Natural killer cell (primary cell): ENCODE data around the gene RANBP1. TPM values are rescaled to one million over a fixed set of nuclear protein-coding genes. Genes with fewer than 3 reads are reported as not detected.

ENCODE experiments used
- ATAC-seq, 3 donors: fragments of 150-1000 bp in 2 of 3; fragments of 200-7000 bp in 1 of 3; cut with Tn5 transposase; 1 replicate in 1 of 3; 2 replicates in 2 of 3; pipeline ENCODE4 v1.10.0; 2021; ENCODE audit warnings: mild to moderate bottlenecking in 2 of 3, moderate library complexity in 2 of 3
- DNase-seq, 2 donors: peaks; one replicate each; pipeline versions ENCODE4 v3.0.0 to v3.0.0-alpha.2; 2013 to 2021; ENCODE audit warnings: mixed read lengths in 1 of 2
- H3K27ac ChIP-seq: one replicate; pipeline ENCODE4 v1.5.1; 2013; ENCODE audit warnings: mild to moderate bottlenecking, low read length
- H3K27me3 ChIP-seq: one replicate; pipeline ENCODE4 v1.6.1; 2013; ENCODE audit warnings: low read length; ENCODE audit not compliant: control insufficient read depth, insufficient read depth
- H3K36me3 ChIP-seq: one replicate; pipeline ENCODE4 v1.6.1; 2013; ENCODE audit warnings: low read length; ENCODE audit not compliant: control insufficient read depth, insufficient read depth
- H3K4me1 ChIP-seq: one replicate; pipeline ENCODE4 v1.6.1; 2013; ENCODE audit warnings: low read length; ENCODE audit not compliant: control insufficient read depth, insufficient read depth
- H3K4me3 ChIP-seq: one replicate; pipeline ENCODE4 v1.5.1; 2013; ENCODE audit warnings: low read length
- H3K9me3 ChIP-seq: one replicate; pipeline ENCODE4 v1.6.1; 2013; ENCODE audit warnings: low read length; ENCODE audit not compliant: control insufficient read depth, insufficient read depth
- H3K27ac Mint-ChIP-seq, 2 donors: one replicate each; pipeline ENCODE4 v1.8.0; 2022; ENCODE audit warnings: mild to moderate bottlenecking in 2 of 2, mixed read lengths in 2 of 2, moderate library complexity in 1 of 2
- H3K27me3 Mint-ChIP-seq, 2 donors: one replicate each; pipeline ENCODE4 v1.8.0; 2022; ENCODE audit warnings: low read depth in 2 of 2, mixed read lengths in 2 of 2
- H3K36me3 Mint-ChIP-seq: one replicate; pipeline ENCODE4 v1.8.0; 2022; ENCODE audit warnings: mixed read lengths
- H3K4me1 Mint-ChIP-seq, 2 donors: one replicate each; pipeline ENCODE4 v1.8.0; 2022; ENCODE audit warnings: mixed read lengths in 2 of 2
- H3K4me3 Mint-ChIP-seq: one replicate; pipeline ENCODE4 v1.8.0; 2022; ENCODE audit warnings: mild to moderate bottlenecking, moderate library complexity, mixed read lengths
- H3K9me3 Mint-ChIP-seq, 2 donors: one replicate each; pipeline ENCODE4 v1.8.0; 2022; ENCODE audit warnings: mixed read lengths in 2 of 2
- WGBS: methylation state at CpG from one replicate; pipeline ENCODE4 v1.1.7; 2013; ENCODE audit warnings: missing lambda C conversion rate; ENCODE audit not compliant: insufficient coverage; 5-methylcytosine and 5-hydroxymethylcytosine counted together
- intact Hi-C: fragments of 100-400 bp; cut with micrococcal nuclease; formaldehyde crosslinking; loops from one replicate; pipeline ENCODE4 v1.14.2; 2022
- total RNA-seq, 4 donors: library from RNA; stranded (reverse); fragments of 120-200 nt in 1 of 4; gene quantifications; one replicate each; pipeline versions ENCODE4 v1.2.3 to v1.2.4, GENCODE V29; 2013 to 2022
- TF ChIP-seq, protein P1 (sequence below): fragments of 200-600 bp; IDR thresholded peaks from one replicate; pipeline ENCODE4 v1.8.0; 2022; ENCODE audit warnings: antibody characterized with exemption

The RANBP1 gene
- total RNA-seq, 3 donors from 2014 or later (not counting 1 experiment from before 2014, with no cell fraction given): 54.0 to 61.0 (median 56.3) TPM

DNA sequence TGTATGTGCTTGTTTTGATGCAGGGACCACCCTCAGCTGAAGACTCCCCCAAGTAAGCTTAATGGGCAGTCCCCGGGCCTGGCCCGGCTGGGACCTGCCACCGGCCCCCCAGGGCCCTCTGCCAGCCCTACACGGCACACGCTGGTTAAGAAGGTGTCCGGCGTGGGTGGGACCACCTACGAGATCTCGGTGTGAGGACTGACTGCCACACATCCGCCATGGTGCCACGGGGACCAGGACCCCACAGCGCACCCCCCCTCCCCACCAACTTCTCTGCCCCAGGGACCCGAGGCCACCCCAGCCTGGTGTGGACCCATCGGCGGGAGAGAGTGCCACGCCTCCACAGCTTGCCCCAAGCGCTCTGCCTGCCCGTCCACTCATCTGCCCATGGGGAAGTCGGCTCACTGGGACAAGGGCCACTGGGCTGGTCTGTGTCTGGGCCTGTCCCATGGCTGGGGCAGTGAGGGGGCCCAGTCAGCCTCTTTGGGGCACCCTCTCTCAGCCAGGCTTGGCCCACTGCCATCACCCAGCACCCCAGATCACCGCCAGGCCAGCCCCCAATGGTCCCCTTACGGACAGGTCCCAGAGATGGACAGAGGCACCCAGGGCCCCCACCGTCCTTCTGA lies 29.4 kb downstream of the RANBP1 start:
- 92% methylated on average over 22 of the region's 22 CpGs for whole genome bisulfite sequencing
- no peak for ATAC-seq
- H3K4me1 Mint-ChIP-seq: no peaks in the 10 kb centered on the region

DNA sequence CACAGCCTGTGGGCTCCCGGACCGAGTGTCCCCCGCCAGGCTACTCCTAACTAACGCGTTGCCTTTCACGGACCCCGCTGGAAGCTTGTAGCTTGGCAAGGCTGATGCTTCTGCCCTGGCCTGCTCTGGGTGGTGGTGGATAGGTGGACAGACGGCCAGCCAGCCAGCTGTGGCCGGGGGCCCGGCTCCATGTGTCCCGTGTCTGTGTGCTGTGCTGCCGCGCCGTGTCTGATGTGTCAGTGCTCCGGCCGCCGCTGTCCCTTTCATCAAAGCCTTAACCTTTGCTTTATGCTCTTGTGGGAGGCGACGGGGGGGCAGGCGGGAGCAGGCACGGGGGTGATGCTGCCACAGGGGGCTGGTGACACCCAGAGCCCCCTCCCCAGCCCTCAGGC lies 29.9 kb downstream of the RANBP1 start:
- 96% methylated on average over 21 of the region's 21 CpGs for WGBS

More for the DNA sequence above, 29.4 kb downstream of the RANBP1 start:
- Histone ChIP-seq H3K27me3 (no peaks in the 10 kb centered on the region), H3K27ac (no peak overlapping the region), H3K4me1 (no peaks in the 10 kb centered on the region), H3K9me3 (no peaks in the 10 kb centered on the region), H3K36me3 (peaks cover 2% of the 10 kb centered on the region), H3K4me3 (no peak overlapping the region)
- no peak for DNase-seq
- TF ChIP-seq, protein P1, sequence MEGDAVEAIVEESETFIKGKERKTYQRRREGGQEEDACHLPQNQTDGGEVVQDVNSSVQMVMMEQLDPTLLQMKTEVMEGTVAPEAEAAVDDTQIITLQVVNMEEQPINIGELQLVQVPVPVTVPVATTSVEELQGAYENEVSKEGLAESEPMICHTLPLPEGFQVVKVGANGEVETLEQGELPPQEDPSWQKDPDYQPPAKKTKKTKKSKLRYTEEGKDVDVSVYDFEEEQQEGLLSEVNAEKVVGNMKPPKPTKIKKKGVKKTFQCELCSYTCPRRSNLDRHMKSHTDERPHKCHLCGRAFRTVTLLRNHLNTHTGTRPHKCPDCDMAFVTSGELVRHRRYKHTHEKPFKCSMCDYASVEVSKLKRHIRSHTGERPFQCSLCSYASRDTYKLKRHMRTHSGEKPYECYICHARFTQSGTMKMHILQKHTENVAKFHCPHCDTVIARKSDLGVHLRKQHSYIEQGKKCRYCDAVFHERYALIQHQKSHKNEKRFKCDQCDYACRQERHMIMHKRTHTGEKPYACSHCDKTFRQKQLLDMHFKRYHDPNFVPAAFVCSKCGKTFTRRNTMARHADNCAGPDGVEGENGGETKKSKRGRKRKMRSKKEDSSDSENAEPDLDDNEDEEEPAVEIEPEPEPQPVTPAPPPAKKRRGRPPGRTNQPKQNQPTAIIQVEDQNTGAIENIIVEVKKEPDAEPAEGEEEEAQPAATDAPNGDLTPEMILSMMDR: no peak
- Mint-ChIP-seq H3K9me3 (no peaks in the 10 kb centered on the region), H3K27me3 (no peaks in the 10 kb centered on the region), H3K4me3 (no peak overlapping the region), H3K36me3 (no peaks in the 10 kb centered on the region), H3K27ac (no peak overlapping the region)
- intact Hi-C loops: no loop called here

GRCh38 chr22:20146777-20147176 lies 30.9 kb downstream of the RANBP1 start:
- Histone ChIP-seq H3K4me1 (no peaks in the 10 kb centered on the region), H3K36me3 (peaks cover 2% of the 10 kb centered on the region), H3K4me3 (no peak overlapping the region), H3K9me3 (no peaks in the 10 kb centered on the region), H3K27me3 (no peaks in the 10 kb centered on the region), H3K27ac (no peak overlapping the region)
- H3K9me3 Mint-ChIP-seq: no peaks in the 10 kb centered on the region
- no peaks in the 10 kb centered on the region for H3K4me1 Mint-ChIP-seq
- no peak overlapping the region for H3K27ac Mint-ChIP-seq
- no peaks in the 10 kb centered on the region for H3K27me3 Mint-ChIP-seq
- H3K4me3 Mint-ChIP-seq: no peak overlapping the region
- intact Hi-C loops: no loop called here
- ATAC-seq: peak in 1 of 3 donors; percentile 13
- no peak for DNase-seq
- no peaks in the 10 kb centered on the region for H3K36me3 Mint-ChIP-seq
- TF ChIP-seq, protein P1: no peak
- 81% methylated on average over 22 of the region's 22 CpGs for WGBS

More for the DNA sequence above, 29.9 kb downstream of the RANBP1 start:
- no peak overlapping the region for H3K4me3 ChIP-seq
- no peaks in the 10 kb centered on the region for H3K27me3 Mint-ChIP-seq
- TF ChIP-seq, protein P1: no peak
- H3K4me1 ChIP-seq: no peaks in the 10 kb centered on the region
- no peak for DNase-seq
- H3K27me3 ChIP-seq: no peaks in the 10 kb centered on the region
- no peaks in the 10 kb centered on the region for H3K36me3 Mint-ChIP-seq
- no peak overlapping the region for H3K27ac Mint-ChIP-seq
- ATAC-seq: no peak
- no peaks in the 10 kb centered on the region for H3K9me3 ChIP-seq
- no peak overlapping the region for H3K27ac ChIP-seq
- H3K4me3 Mint-ChIP-seq: no peak overlapping the region
- H3K4me1 Mint-ChIP-seq: no peaks in the 10 kb centered on the region
- H3K9me3 Mint-ChIP-seq: no peaks in the 10 kb centered on the region
- intact Hi-C loops: no loop called here
- H3K36me3 ChIP-seq: peaks cover 2% of the 10 kb centered on the region
